GM18870 (cell line): ENCODE measurements around the gene GNPAT.
A peak's percentile ranks its signal among the peaks of the same experiment; 100 is the strongest.
"Not testable (repeated sequence)": the region's sequence is repeated elsewhere in the genome, so short reads cannot be mapped to it uniquely, and the experiment has no call there.

Experiments
- ATAC-seq: cut with Tn5 transposase; IDR thresholded peaks from one replicate; pipeline ENCODE4 v1.9.1; 2021; ENCODE audit warnings: moderate library complexity; ENCODE audit not compliant: unreplicated experiment

GNPAT gene

DNA sequence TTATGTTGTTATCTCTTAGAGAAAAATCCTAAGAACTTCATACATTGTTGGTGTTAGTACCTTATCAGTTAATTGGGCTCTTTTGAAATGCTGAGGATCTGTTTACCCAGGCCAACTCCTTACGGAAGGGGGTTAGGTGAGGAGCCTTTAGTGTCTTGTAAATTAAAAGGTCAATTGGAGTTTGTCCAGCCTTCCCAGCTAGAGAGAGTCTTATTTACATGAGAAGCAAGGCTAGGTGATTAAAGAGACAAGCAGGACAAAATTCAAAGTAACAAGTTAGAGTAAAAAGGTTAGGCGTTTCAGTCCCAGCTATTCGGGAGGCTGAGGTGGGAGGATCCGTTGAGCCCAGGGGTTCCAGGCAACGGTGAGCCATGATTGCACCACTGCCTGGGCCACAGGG, 28.7 kb upstream of the GNPAT start:
- not testable (repeated sequence) for ATAC-seq

DNA sequence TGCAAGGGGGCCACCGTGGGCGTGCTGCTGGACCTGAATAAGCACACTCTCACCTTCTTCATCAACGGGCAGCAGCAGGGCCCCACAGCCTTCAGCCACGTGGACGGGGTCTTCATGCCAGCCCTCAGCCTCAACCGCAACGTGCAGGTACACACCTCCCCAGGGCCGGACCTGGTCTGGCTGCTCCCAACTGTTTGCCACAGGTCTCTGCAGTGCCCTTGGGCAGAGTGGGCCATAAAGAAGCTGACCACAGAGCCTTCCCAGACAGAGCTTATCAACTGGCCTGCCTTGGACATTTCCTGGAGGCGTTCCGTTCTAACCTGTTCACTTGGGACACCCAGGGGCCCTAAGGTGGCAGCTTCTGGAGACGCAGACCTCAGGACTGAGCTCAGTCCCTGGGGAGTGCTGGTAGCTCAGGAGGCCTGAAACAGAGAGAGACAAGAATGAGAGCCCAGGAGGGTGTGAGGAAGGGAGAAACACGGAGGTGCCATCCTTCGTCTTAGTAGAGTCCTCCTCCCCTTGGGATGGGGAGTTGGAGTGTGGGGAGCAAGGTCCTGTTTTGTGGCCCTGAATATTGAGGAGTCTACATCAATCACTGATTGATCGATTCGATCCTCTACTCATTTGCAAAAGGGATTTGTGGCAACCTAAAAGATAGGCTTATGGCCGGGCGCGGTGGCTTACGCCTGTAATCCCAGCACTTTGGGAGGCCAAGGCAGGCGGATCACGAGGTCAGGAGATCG, 27.0 kb upstream of the GNPAT start:
- no peak for ATAC-seq

- ATAC-seq = no peak
Observed at GRCh38 chr1:231214918-231215680, 25.9 kb upstream of the GNPAT start.

DNA sequence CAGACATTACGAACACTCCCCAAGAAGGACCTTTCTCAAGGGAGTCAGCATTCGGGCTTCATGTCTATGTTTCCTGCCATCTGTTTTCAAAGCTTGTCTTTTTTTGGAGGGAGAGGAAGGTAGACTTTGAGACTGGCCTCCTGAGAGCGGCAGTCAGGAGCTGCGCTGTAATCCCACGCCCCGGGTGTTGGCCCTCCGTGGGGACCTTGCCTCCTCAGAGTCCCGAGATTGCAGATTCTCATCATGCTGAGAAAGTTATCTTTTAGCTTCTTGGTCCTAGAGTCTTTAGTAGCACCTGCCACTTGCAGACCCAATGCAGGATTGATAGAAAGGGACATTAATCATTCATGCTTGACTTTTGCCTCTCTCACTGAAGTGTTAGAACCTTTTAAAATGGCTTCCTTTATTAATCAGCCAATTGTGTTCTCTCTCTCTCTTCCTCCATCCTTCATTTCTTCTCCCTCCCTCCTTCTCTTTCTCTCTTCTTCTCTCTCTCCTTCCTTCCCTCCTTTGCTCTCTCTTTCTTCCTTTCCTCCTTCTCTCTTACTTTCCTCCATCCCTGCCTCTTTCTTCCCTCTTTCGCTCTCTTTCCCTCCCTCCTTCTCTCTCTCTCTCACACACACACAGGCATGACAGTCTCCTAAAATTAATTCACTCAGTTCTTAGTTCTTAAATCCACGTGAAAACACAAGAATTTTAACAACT, 25.2 kb upstream of the GNPAT start:
- no peak for ATAC-seq

GRCh38 chr1:231216498-231216897, 24.5 kb upstream of the GNPAT start:
- ATAC-seq = no peak

DNA sequence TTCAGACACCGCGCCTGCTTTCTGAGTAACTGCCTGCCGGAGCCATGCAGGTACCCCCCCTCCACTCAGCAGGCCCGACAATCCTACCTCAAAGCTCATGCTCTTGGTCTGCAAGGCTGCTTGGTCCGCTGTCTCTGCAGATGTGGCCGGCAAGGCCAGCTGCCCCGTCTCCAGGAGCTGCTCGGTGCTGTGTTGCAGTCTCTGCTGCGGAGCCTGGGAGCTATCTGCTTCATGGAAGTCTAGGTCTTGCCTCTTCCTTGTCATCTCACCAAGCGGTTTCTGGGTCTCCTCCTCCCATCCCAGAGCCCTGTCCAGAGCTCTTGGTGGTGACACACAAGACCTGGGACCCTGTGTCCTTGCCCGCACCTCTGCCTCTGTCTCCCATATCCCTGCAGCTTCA, 24.0 kb upstream of the GNPAT start:
- ATAC-seq = no peak

DNA sequence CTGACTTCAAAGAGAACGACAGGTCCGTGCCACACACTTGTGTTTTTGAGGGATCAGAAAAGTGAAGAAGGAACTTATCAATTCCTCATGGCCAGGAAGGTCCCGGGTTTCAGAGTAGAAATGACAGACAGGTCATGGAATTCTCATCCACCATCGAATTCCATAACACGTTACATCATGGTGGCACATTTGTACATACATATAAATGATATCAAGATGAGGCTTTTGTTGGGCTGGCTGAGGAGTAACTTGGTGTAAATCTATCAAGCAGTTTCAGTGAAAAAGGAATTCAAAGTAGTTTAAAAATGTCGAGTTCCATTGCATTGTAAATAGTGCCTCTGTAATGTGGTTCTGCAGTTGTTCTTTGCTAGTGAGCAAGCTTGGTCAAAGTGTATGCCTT, 22.9 kb upstream of the GNPAT start:
- ATAC-seq = no peak

- ATAC-seq = no peak
Observed at GRCh38 chr1:231219422-231220401, 21.3 kb upstream of the GNPAT start.

DNA sequence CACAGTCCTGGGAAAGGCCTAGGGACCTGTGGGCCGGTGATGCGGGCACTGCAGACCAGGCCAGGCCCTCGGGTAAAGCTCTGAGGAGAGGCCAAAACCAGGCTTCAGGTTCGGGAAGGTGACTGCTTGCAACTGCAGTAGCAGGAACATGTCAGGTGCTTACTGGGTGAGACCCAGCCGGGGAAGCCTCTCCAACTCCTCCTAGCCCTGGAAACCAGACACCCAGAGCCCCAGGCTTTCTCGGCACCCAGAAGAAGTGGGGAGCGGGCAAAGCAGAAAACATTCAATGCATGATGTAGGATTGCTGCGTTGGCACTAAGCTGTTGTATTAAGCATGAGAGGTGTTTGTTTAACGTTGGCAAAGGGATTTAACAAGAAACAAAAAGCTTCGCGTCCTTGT, 20.2 kb upstream of the GNPAT start:
- ATAC-seq = no peak

GRCh38 chr1:231226156-231226555, 14.9 kb upstream of the GNPAT start:
- ATAC-seq = no peak

- no peak for ATAC-seq
Observed at GRCh38 chr1:231231511-231231910, 9.5 kb upstream of the GNPAT start.

DNA sequence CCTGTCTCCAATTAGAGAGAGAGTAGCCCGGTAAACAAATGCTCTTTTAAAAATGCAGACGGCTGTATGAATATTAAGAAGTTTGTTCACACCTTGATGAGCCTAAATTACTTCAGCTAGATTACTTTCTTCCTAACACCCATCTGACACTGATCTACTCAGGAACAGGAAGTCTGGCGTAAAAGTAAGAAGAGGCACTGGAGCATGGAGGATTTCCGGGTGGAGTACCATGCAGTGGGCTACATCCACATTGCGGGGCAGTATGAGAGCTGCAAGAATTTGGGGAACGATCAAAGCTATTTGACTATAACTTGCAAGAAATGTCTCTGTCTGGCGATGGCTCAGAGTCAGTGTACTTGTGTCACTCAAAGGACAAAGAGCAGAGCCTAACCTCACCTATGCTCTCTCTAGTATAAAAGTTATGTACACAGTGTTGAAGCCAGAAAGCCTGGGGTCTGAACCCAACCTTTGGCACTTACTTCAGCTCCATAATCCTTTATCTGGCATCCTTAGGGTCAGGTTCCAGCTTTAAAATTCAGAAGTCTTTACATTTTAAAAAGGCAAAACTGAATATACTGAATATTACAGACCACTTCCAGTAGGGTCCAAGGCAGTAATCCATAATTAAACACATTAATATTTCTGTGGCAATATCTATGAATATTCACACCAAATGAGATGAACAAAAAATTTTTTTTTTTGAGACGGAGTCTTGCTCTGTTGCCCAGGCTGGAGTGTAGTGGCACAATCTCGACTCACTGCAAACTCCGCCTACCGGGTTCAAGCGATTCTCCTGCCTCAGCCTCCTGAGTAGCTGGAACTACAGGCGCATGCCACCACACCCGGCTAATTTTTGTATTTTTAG, 7.9 kb upstream of the GNPAT start:
- peak; percentile 64 for ATAC-seq

DNA sequence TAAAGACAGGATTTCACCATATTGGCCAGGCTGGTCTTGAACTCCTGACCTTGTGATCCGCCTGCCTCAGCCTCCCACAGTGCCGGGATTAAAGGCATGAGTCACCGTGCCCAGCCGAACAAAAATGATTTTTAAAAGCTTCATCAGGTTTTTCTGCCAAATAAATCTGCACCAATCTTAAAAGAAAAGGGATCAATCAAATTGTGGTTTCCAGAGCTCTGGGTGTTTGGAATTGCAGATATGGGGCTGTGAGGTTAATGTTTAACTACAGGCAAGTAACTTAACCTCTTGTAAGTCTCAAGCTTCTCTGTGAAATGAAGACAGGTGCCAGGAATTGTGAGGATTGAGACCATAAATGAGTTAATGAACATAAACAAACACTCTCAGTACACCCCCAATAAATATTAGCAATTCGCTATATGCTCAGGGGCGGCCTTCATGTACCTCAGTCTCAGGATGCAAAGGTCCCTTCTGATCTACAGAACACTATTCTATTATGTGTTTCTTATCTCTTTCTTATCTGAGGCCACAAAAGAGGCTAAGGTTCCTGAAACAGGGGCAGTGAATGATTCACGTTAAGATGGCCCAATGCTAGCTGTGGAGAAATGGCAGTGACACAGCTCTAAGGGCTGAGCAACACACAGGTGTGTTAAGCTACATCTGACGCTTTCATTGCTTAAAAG, 7.1 kb upstream of the GNPAT start:
- no peak for ATAC-seq

DNA sequence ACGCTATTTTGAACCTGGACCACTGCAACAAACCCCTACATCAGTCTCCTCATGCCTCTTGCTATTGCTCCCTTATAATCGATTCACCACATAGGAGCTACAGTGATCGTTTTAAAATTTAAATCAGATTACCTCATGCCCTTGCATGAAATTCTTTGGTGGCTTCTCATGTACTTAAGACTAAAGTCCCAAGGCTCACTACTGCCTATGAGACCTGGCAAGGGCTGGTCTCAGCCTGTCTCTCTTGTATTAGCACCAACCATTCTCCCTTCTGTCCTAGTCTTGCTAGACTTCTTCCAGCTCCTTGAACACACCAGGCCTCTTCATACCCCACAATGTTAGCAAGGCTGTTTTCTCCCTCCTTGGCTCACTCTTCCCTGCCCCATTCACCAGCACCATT, 6.5 kb upstream of the GNPAT start:
- no peak for ATAC-seq

- ATAC-seq = no peak
Observed at GRCh38 chr1:231235526-231236207, 5.3 kb upstream of the GNPAT start.

GRCh38 chr1:231236208-231236591, 4.8 kb upstream of the GNPAT start:
- no peak for ATAC-seq

DNA sequence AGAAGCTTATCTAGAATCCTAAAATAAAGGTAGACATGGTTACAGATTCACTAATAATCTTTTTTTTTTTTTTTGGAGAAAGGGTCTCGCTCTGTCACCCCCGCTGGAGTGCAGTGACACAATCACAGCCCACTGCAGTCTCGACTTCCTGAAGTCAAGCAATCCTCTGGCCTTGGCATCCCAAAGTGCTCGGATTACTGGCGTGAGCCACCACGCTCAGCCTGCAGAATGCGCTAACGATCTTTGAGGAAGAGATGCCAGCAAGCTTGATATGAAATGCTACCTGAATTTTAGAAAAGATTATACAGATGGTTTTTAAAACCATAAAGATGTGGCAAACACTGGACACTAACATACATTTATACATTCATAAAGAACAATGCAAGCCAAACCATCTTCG, 4.1 kb upstream of the GNPAT start:
- ATAC-seq = no peak

DNA sequence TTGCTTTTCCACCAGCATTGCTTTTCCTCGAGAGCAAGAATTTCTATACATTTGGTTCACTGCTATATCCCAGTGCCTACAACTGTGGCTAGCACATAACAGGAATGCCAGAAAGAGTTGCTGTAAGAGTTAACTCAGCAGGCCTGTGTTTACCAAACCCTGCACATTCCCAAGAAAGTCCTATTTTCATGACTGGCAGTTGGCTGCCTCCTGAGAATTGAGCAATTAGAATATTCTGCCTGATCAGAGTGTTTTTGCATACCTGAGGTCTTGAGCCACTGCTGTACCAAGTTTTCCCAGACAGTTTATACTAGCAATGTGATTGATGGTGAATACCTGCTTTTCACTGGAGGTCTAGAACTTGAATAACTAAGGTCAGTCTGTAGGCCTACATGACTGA, 2.7 kb upstream of the GNPAT start:
- no peak for ATAC-seq

DNA sequence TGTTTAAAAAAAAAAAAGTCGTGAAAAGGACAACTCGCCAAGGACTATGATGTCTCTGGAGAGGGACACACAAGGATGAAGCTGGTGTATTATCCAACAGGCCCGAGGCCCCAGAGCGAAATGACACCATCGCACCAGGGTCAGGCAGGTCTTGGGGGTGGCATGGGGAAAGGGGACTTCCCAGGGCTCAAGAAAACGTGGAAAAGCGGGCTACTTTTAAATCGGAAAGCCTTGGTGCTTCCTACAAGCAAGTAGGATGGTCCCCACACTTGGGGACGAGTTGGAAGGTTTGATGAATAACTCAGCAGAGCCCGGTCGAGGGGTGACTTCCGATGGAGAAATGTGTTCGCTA, 505 bp upstream of the GNPAT start:
- ATAC-seq = no peak
